Osteoblast (primary cell): ENCODE data around the gene DEFB129. TPM values are rescaled to one million over a fixed set of nuclear protein-coding genes. Genes with fewer than 3 reads are reported as not detected.

ENCODE experiments used
- DNase-seq: peaks from one replicate; pipeline ENCODE4 v3.0.0; 2011; ENCODE audit warnings: low spot score, mixed read lengths; ENCODE audit not compliant: insufficient read length; ENCODE audit errors: missing footprints
- H2AFZ ChIP-seq: 2 replicates; pipeline ENCODE4 v1.6.0; 2011; ENCODE audit warnings: mild to moderate bottlenecking, low read length
- H3K27ac ChIP-seq: 2 replicates; pipeline ENCODE4 v1.5.1; 2011; ENCODE audit warnings: mild to moderate bottlenecking, low read depth, low read length, moderate library complexity
- H3K27me3 ChIP-seq: 2 replicates; pipeline ENCODE4 v1.6.0; 2012; ENCODE audit warnings: mild to moderate bottlenecking, control low read depth, inconsistent platforms, low read length, moderate library complexity; ENCODE audit not compliant: insufficient read depth
- H3K36me3 ChIP-seq: 2 replicates; pipeline ENCODE4 v1.5.1; 2011; ENCODE audit warnings: mild to moderate bottlenecking, low read length, control low read depth, moderate library complexity; ENCODE audit not compliant: insufficient read depth
- H3K4me1 ChIP-seq: 2 replicates; pipeline ENCODE4 v1.5.1; 2011; ENCODE audit warnings: mild to moderate bottlenecking, low read length, control low read depth, moderate library complexity; ENCODE audit not compliant: insufficient read depth
- H3K4me2 ChIP-seq: 2 replicates; pipeline ENCODE4 v1.6.0; 2011; ENCODE audit warnings: mild to moderate bottlenecking, low read length; ENCODE audit not compliant: insufficient read depth
- H3K4me3 ChIP-seq: fragments of 200-600 bp; sonication (generic); 3 replicates; pipeline ENCODE4 v1.5.1; 2012; ENCODE audit warnings: mild to moderate bottlenecking, low read length, inconsistent platforms; ENCODE audit not compliant: insufficient read depth
- H3K79me2 ChIP-seq: 2 replicates; pipeline ENCODE4 v1.6.0; 2012; ENCODE audit warnings: mild to moderate bottlenecking, low read length, control low read depth, inconsistent platforms; ENCODE audit not compliant: insufficient read depth
- H3K9me3 ChIP-seq: 2 replicates; pipeline ENCODE4 v1.5.1; 2011; ENCODE audit warnings: low read depth, low read length, control low read depth
- H4K20me1 ChIP-seq: 2 replicates; pipeline ENCODE4 v1.6.0; 2012; ENCODE audit warnings: mild to moderate bottlenecking, low read length, control low read depth; ENCODE audit not compliant: insufficient read depth
- total RNA-seq: library from RNA; depleted of rRNA; stranded (reverse); fragments of >200 nt; gene quantifications from 2 replicates; pipeline ENCODE4 v1.2.3, GENCODE V29; 2012
- TF ChIP-seq, protein P1 (sequence below): IDR thresholded peaks from 2 replicates; pipeline ENCODE4 v1.5.1; 2011; ENCODE audit warnings: mild to moderate bottlenecking, low read depth, low read length, moderate library complexity; ENCODE audit errors: extremely low read depth

The DEFB129 gene
- total RNA-seq, 1 donor: not detected

DNA sequence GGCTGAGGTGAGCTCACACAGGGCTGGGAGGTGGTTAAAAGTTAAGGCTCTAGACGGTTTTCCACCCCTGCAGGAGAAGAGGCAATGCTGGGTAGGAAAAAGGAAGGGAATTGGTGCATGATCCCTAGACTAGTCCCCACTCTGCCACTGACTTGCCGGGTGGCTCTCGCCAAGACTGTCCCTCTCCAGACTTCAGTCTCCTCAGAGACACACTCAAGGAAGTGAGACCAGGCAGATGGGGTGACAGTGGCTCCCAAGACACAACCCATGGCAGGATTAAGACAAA lies 50.4 kb downstream of the DEFB129 start:
- Histone ChIP-seq H3K79me2 (no peaks in the 10 kb centered on the region), H3K27me3 (no peaks in the 10 kb centered on the region), H3K27ac (no peak overlapping the region), H3K4me3 (no peak overlapping the region), H3K4me1 (no peaks in the 10 kb centered on the region), H4K20me1 (no peaks in the 10 kb centered on the region), H2AFZ (no peak overlapping the region), H3K4me2 (no peak overlapping the region), H3K9me3 (no peaks in the 10 kb centered on the region), H3K36me3 (no peaks in the 10 kb centered on the region)
- TF ChIP-seq, protein P1, sequence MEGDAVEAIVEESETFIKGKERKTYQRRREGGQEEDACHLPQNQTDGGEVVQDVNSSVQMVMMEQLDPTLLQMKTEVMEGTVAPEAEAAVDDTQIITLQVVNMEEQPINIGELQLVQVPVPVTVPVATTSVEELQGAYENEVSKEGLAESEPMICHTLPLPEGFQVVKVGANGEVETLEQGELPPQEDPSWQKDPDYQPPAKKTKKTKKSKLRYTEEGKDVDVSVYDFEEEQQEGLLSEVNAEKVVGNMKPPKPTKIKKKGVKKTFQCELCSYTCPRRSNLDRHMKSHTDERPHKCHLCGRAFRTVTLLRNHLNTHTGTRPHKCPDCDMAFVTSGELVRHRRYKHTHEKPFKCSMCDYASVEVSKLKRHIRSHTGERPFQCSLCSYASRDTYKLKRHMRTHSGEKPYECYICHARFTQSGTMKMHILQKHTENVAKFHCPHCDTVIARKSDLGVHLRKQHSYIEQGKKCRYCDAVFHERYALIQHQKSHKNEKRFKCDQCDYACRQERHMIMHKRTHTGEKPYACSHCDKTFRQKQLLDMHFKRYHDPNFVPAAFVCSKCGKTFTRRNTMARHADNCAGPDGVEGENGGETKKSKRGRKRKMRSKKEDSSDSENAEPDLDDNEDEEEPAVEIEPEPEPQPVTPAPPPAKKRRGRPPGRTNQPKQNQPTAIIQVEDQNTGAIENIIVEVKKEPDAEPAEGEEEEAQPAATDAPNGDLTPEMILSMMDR: no peak
- no peak for DNase-seq

DNA sequence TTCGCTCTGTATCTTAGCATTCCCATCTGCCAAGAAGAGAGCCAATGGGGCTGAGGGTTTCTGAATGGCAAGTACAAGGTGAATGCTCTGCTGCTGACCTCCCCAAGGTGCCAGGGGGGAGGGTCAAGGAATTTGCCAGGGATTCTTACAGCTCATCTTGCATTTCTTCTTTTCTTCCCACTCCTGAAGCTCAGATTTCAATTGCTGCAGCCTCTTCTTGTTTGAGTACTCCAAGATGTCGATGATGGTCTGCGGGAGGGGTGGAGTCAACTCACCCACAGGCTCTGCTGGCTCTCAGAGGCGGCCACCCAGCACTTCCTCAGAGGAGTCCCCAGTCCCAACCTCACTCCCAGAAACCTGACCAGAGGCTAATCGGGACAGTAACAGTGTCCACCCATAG lies 51.1 kb downstream of the DEFB129 start:
- H3K79me2 ChIP-seq: no peaks in the 10 kb centered on the region
- no peak for DNase-seq
- no peak overlapping the region for H3K27ac ChIP-seq
- no peak overlapping the region for H3K4me3 ChIP-seq
- no peak overlapping the region for H3K4me2 ChIP-seq
- H2AFZ ChIP-seq: no peak overlapping the region
- H3K27me3 ChIP-seq: no peaks in the 10 kb centered on the region
- H3K36me3 ChIP-seq: no peaks in the 10 kb centered on the region
- TF ChIP-seq, protein P1: no peak
- no peaks in the 10 kb centered on the region for H3K4me1 ChIP-seq
- H4K20me1 ChIP-seq: no peaks in the 10 kb centered on the region
- H3K9me3 ChIP-seq: no peaks in the 10 kb centered on the region

DNA sequence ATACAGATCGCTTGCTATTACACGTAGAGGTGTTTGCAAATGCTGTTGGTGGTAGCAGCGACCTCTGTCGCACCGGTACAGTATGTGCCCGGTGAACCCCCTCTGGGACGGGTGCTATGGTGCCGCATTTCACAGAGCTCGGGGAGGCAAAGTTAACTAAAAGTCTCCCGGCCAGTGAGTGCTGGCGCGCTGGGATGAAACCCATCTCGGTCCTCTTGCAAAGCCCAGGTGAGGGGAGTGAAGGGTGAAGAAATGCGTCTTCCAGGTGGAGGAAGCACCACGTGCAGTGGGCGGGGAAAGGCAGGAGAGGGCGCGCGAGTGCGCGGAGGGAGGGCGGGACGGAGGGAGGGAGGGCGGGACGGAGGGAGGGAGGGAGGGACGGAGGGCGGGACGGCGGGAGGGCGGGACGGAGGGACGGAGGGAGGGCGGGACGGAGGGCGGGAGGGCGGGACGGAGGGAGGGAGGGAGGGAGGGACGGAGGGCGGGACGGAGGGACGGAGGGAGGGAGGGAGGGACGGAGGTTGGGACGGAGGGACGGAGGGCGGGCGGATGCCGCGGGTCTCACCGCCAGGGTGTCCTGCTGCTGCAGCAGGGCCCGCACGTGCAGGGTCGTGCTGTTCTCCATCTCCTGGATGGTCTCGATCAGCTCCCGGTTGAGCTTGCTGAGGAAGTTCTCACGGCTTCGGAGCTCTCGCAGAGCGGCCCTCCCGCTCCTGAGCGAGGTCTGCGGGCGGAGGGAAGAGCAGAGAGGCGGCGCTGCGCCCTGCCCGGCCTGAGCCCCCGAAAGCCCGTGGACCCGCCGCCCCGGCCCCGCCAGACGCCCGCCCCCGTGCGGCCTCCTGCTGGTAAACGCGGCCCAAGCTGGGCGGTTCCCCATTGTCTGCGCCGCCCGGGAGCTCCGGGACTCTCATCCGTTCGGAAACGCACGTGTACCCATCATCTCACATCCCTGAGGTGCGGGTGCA lies 51.8 kb downstream of the DEFB129 start:
- H3K9me3 ChIP-seq: no peaks in the 10 kb centered on the region
- H3K36me3 ChIP-seq: no peaks in the 10 kb centered on the region
- H3K27ac ChIP-seq: no peak overlapping the region
- no peaks in the 10 kb centered on the region for H4K20me1 ChIP-seq
- no peak overlapping the region for H2AFZ ChIP-seq
- H3K4me3 ChIP-seq: no peak overlapping the region
- H3K4me1 ChIP-seq: no peaks in the 10 kb centered on the region
- no peaks in the 10 kb centered on the region for H3K27me3 ChIP-seq
- TF ChIP-seq, protein P1: no peak
- peak; percentile 73 for DNase-seq
- no peaks in the 10 kb centered on the region for H3K79me2 ChIP-seq
- no peak overlapping the region for H3K4me2 ChIP-seq

Other genes starting within 250 kb of the DEFB129 start
- gene DEFB125, start 139.6 kb upstream of the DEFB129 start, total RNA-seq: not detected in 2 replicates
- not detected in 2 replicates for gene DEFB126, start 84.7 kb upstream of the DEFB129 start, total RNA-seq
- not detected in 2 replicates for gene DEFB127, start 69.8 kb upstream of the DEFB129 start, total RNA-seq
- not detected in 2 replicates for gene DEFB128, start 37.5 kb upstream of the DEFB129 start, total RNA-seq
- not detected in 2 replicates for gene DEFB132, start 30.5 kb downstream of the DEFB129 start, total RNA-seq
- 2.2 and 3.5 TPM in 2 replicates for gene C20orf96, start 63.5 kb downstream of the DEFB129 start, total RNA-seq
- gene ZCCHC3, start 70.3 kb downstream of the DEFB129 start, total RNA-seq: 9.0 and 9.4 TPM in 2 replicates
- gene SOX12, start 98.3 kb downstream of the DEFB129 start, total RNA-seq: 6.2 and 6.9 TPM in 2 replicates
- 39.5 and 49.6 TPM in 2 replicates for gene NRSN2, start 119.9 kb downstream of the DEFB129 start, total RNA-seq
- 176 and 213 TPM in 2 replicates for gene TRIB3, start 153.5 kb downstream of the DEFB129 start, total RNA-seq
- 73.1 and 104 TPM in 2 replicates for gene RBCK1, start 181.0 kb downstream of the DEFB129 start, total RNA-seq
- gene TBC1D20, start 235.3 kb downstream of the DEFB129 start, total RNA-seq: 57.5 and 64.8 TPM in 2 replicates